Stimulated activated CD8-positive, alpha-beta memory T cell treated with anti-CD3 and anti-CD28 coated beads, Interleukin-4, amount 100 ng/mL, for 24 hours (primary cell): ENCODE measurements around the gene KCNK7.
A peak's percentile ranks its signal among the peaks of the same experiment; 100 is the strongest.
"Not testable (repeated sequence)": the region's sequence is repeated elsewhere in the genome, so short reads cannot be mapped to it uniquely, and the experiment has no call there.

Experiments used
- DNase-seq: peaks from one replicate; pipeline ENCODE4 v3.0.0-alpha.2; 2020; ENCODE audit warnings: low read depth

KCNK7 gene

GRCh38 chr11:65572356-65573051, 23.1 kb downstream of the KCNK7 start, which contains the start of gene FAM89B:
Gene FAM89B, plus strand, starts transcription at chr11:65572538. Its CDS starts 132 bp downstream, at chr11:65572670.
- DNase-seq, result peak; percentile 81

DNA sequence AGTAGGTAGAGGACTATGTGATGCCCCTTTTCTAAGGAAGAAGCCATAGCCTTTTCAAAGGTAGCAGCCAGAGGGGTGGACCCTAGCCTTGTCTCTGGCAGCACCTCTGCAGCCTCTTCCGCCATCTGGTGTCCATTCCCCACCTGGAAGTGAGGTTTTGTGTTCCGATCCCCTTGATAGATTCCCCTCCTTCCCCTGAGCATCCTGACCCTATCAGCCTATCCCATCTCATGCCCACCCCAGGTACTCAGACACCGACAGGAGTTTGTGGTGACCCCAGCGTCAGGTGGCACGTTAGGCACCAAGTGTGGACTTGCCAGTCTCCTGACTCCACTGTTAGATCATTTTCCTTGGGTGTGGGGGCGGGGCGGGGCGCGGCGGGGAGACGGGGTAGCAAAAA, 23.7 kb downstream of the KCNK7 start:
- no peak for DNase-seq

DNA sequence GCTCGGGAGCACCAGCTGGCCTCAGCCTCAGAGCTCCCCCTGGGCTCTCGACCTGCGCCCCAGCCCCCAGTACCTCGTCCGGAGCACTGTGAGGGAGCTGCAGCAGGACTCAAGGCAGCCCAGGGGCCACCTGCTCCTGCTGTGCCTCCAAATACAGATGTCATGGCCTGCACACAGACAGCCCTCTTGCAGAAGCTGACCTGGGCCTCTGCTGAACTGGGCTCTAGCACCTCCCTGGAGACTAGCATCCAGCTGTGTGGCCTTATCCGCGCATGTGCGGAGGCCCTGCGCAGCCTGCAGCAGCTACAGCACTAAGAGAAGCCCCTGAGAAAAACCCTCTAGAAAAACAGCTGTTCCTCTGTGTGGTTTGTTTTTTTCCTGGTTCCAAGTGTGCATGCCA, 24.2 kb downstream of the KCNK7 start:
- no peak for DNase-seq

GRCh38 chr11:65569973-65570918, 25.4 kb downstream of the KCNK7 start, which contains the start of gene ZNRD2:
Gene ZNRD2, plus strand, starts transcription at chr11:65570477. Its CDS starts 15 bp downstream, at chr11:65570492.
- peak; percentile 98 for DNase-seq

GRCh38 chr11:65569164-65569972, 26.2 kb downstream of the KCNK7 start:
- no peak for DNase-seq

DNA sequence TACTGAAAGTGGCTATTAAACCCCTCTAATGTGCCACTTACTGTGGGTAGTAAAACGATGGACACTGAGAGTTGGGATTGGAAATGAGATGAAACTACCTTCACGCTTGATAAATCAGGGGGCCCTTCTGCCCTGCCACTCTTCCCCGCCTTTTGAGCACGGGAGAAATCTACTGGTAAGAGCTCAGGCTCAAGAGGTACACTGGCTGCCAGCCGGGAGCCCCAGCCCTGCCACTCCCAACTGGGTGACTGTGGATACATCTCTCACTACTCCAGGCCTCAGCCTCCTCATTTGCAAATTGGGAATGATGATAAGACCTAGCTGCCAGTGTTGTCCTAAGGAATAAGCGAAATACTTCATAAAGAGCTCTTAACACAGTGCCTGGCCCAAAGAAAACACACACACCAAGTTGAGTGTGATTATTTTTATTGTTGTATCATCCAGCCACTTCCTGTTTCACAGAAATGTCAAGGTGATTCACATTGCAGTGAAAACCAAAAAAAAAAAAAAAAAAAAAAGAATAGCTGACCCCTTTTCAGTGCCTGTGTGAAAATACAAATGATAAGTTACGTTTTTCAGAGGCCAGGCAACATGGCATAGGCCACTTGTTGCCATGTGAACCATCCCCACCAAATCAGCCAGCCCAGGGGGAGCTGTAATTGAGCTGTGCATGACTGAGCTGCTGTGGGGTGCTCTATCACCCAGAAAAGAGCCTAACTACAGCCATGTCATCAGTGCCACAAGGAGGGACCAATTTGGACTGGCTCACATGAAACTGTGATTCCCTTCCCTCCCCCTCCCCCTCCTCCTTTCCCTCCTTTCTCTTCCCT, 29.8 kb downstream of the KCNK7 start:
- DNase-seq, result no peak

DNA sequence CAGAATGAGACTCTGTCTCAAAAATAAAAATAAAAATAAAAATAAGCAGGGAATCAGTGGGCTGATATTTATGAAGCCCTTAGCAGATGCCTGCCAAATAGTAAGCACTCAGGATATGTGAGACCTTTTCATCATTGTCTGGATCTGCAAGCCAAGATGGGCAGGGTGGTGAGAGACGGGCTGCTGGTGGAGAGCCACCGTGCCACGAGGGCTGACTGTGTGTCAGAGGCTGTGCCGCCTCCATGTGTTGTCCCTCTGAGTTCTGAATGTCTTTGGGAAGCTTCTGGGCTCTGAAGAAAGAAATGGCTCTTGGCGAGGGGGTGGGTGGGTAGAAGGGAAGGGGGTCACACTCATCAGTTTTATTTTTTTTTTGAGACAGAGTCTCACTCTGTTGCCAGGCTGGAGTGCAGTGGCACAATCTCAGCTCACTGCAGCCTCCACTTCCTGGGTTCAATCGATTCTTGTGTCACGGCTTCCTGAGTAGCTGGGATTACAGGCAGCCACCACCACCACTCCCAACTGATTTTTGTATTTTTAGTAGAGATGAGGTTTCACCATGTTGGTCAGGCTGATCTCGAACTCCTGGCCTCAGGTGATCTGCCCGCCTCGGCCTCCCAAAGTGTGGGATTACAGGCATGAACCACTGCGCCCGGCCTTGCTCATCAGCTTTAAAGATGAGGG, 30.6 kb downstream of the KCNK7 start:
- not testable (repeated sequence) for DNase-seq

GRCh38 chr11:65563601-65564000, 32.0 kb downstream of the KCNK7 start:
- DNase-seq, result no peak

DNA sequence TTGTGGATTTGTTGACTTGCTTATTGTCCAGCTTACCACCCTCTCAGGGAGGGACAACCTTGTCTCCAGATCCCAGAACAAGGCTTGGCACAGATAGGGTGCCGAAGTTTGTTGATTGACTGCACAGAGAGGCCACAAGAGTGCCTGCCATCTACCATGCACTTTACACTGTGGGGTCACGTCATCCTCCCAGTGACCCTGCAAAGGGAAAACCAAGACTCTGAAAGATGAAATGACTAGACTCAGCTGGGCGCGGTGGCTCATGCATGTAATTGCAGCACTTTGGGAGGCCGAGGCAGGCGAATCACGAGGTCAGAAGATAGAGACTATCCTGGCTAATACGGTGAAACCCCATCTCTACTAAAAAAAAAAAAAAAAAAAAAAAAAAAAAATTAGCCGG, 32.8 kb downstream of the KCNK7 start:
- no peak for DNase-seq

DNA sequence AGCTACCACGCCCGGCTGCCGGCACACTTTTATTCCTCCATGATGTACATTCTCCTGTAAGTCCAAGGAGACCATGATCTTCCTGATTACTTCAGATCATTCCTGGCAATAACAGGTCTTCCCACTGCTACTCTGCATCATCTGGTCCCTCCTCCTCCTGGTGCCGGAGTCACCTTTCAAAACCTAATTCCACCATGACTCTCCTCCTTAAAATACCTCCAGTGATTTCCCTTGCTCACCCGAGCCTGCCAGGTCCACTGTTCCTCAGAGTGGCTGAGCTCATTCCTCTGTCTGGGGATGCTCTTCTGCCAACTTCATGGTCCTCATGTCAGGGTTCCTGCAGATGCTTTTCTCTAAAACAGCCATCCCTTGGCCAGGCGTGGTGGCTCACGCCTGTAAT, 33.6 kb downstream of the KCNK7 start:
- DNase-seq, result no peak

GRCh38 chr11:65560555-65561418, 34.8 kb downstream of the KCNK7 start:
- DNase-seq, result no peak

DNA sequence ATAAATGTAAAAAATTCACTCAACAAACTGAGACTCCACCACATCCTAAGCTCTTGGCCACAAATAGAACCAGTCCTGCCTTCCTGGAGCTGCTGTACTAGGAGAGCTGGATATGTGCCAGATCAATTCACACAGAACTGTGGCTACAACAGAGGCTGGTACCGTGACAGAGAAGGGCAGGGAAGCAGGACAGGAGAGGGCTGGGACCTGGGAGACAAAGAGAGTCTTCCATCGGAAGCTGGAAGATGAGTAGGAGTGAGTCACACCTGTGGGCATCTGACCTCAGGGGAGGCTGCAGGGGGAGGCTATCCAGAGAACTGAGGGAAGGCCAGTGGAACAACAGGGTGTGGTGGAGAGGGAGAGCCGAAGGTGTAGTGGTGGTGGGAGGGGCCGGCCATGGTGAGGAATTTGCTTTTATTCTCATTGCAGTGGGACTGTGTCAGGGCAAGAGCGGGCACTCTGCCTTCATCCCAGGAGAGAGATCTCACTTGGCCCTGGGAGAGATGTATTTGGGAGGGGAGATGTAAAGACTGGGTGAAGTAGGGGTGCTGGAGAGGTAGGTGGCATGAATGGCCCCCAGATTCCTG, 35.6 kb downstream of the KCNK7 start:
- DNase-seq, result no peak

DNA sequence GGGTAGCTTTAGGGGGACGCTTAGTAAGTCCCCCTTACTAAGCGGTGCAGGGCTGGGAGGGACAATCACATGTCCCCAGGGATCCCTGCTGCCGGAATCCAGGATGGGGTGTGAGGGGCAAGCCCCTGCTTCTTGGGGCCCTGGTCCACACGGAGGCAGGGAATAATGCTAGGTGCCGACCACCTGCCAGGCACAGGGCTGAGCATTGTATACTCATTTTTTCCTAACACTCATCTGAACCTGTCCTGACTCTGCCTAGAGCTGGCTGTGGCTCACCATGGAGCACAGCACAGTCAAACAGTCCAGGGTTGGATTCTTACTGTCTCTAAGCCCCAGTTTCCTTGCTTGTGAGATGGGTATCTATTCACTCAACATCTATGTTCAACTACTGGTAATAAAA, 36.1 kb downstream of the KCNK7 start:
- DNase-seq, result no peak

DNA sequence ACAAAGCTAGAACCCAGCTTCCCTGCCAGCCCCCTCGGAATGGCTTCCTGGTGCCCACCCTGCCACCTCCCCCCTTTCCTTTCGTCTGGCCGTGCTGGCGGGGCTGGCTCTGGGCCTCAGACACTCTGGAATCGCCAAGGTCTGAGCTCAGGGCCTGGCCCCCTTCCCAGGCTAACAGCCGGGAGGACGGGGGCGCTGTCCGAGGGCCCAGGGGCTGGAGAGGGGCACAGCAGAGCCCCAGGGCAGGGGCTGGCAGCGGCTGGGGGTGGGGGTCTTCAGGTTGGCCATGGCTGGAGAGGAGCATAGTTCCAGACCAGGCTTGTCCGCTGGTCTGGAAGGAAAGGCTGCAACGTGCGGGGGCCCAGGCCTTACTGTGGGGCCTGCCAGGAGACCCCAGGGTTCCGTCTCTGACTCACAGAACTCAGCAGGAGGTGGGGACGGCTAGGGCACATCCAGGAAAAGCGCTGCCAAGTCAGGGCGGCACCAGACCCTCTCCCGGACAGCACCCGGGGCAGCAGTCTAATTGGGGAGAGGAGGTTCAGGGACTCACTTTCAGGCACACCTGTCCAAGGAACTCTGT, 36.6 kb downstream of the KCNK7 start:
- DNase-seq, result no peak

DNA sequence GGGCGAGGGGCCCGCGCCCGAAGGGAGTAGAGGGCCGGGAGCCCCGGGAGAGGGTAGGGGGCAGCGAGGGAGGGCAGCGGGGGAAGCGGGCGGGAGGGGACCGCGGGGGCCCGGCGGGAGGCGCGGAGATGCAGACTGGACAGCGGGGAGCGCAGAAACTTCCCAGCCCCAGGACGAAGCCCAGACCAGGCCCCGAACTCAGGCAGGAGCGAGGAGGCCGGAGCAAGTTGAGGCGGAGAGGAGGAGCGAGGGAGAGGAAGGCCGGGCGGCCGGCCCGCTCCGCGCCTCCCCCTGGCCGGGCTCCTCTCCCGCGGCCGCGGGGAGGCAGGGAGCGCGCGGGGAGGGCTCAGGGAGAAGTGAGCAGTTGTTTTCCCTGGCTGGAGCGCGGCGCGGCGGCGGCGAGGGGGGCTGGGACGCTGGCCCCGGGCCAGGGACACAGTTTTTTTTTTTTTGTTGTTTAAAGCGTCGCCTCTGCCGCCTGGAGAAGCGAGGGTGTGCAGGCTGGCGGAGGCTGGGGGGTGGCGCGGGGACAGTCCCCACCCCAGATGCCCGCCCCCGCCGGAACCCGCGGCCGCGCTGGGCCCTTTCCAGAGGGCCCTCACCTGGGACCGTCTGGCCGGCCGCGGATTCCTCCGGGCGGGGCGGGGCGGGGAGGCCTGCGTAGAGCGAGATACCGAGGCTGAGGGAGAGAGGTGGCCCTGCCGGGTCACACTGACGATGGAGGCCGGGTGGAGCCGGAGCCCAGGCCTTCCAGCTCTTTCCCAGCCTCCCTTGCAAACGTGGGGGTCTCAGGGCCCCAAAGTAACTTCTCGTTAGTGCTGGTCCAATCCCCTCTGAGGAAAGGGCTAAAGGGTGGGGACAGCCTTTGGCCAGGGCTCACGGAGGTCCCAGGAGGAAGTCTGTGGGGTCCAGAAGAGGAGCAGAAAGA, 37.3 kb downstream of the KCNK7 start, which contains the start of gene LTBP3:
Gene LTBP3, minus strand, starts transcription at position 358 of the 928 bp plus-strand sequence. CDS start 400 bp downstream, outside the sequence.
- no peak for DNase-seq

DNA sequence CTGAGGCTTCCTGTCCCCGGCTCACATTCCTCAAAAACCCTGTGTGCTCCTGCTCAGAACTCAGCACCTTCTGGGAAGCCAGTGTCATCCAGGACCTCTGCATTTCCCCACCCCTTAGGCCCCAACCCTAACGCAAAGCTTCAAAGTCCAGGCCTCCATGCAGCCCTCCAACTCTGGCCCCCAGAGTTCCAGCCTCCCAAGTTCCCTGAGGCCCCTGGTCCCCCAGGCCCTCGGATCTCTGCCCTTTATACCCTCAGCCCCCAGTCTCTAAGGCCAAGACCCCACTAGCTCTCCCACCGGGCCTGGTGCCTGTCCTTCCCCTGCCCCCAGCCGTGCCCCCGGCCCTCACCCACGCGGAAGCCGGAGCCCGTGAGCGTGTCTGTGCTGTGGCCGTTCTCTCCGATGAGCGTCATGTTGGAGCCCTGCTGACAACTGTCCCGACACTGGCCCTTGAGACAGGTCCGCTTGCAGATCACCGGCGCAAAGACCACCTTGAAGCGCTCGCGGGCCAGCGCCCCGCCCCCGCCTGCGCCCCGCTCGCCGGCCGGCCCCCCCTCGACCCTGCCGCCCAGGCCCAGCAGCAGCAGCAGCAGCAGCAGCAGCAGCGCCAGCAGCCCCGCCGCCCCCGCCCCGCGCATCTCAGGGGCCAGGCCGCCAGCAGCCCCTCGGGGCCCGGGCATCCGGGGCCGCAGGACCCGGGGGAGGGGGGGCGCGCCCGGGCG, 38.2 kb downstream of the KCNK7 start:
- no peak for DNase-seq
